Skin of body (tissue), 2 donors: ENCODE data around the gene C2CD2. TPM values are rescaled to one million over a fixed set of nuclear protein-coding genes. Genes with fewer than 3 reads are reported as not detected.

Source experiments
- DNase-seq: peaks from one replicate; lab custom pipeline; 2025; lab: John Stamatoyannopoulos, UW
- total RNA-seq: library from RNA; depleted of rRNA; stranded (reverse); fragments of >200 nt; gene quantifications from one replicate; pipeline ENCODE4 v1.2.3, GENCODE V29; 2014

C2CD2 gene
- total RNA-seq, 1 donor from 2014 or later = 17.1 TPM

DNA sequence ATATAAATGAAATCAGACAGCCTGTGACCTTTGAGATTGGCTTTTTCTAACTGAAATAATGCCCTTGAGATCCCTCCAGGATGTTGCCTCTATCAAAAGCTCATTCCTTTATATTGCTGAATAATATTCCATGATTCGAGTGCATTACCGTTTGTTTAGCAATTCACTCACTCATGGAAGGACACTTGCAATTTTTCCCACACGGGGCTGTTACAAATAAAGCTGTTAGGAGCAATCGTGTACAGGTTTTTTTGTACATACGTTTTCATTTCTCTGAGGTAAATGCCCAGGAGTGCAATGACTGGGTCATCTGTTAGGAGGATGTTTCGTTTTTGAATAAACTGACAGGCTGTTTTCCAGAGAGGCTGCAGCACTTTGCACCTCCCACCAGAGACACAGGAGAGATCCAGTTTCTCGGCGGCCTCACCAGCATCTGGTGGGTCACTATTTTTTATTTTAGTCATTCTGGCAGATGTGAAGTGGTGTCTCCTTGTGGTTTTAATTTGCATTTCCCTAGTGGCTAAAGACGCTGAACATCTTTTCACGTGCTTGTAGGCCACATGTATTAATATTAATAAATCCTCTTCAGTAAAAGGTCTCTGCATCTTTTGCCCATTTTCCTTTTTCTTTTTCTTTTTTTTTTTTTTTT, 85.6 kb downstream of the C2CD2 start:
- peak; percentile 17 for DNase-seq

DNA sequence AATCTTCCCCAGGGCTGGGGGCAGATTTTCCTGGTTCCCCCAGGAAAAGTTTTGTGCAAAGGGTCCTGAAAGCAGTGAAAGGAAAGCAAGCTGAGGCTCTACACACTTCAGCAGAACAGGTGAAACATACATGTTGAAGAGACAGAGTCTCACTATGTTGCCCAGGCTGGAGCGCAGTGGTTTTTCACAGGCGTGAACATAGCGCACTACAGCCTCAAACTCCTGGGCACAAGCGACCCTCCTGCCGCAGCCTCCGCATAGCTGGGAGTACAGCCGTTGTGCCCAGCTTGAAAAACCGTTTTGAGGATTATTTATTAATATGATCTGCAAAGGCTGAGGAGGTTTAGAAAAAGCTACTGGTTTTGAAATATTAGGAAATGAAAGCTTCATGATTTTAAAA, 86.5 kb downstream of the C2CD2 start:
- DNase-seq = no peak

DNA sequence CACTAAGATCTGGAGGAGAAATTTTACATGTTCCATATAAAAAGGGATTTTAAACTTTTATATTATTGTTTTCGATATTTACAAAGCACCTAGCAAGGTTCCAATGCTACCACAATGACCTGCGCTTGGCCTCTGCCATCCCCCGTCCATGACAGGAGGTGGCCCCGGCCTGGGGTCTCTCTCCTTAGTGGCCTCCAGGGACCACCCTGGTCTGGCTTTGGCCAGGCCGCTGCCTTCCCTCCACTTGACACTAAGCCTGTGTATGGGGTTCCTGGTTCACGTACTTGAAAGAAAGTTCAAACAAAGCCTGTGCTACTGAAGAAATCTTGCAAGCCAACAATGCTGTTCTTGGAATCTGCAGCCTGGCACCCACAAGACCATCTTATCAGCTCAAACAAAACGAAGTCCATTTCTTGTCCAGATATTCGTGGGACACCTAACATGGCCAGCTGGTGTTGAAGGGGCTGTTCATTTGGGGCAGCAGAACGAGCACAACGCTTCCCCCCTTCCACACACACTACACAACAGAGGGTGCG, 87.5 kb downstream of the C2CD2 start:
- DNase-seq = no peak

DNA sequence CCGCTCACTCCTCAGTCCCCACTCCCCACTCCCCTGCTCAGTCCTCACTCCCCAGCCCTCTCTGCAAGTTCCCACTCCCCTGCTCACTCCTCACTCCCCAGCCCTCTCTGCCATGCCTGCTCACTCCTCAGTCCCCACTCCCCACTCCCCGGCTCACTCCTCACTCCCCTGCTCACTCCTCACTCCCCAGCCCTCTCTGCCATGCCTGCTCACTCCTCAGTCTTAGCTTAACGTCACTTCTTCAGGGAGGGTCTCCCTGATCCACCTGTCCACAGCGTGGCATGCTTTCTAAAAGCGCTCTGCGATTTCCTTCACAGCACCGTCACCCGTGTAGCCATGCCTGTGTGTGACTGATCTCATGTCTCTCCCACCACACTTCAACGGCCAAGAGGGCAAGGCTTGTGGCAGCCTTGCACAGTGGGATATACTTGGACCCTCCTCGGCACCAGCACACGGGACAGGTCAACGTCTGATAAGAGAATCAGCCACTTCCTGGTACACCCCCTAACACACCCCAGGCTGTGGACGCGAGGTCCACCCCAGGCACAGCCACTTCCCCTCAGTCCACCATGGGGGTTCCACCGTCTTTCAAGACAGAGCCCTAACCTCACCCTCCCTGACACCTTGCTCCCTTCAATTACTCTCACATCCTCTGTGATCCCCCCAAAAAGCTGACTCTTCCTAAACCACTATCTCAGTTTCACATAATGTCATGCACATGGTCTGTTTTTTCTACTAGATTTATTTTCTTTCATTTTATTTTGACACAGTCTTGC, 88.6 kb downstream of the C2CD2 start:
- no peak for DNase-seq

DNA sequence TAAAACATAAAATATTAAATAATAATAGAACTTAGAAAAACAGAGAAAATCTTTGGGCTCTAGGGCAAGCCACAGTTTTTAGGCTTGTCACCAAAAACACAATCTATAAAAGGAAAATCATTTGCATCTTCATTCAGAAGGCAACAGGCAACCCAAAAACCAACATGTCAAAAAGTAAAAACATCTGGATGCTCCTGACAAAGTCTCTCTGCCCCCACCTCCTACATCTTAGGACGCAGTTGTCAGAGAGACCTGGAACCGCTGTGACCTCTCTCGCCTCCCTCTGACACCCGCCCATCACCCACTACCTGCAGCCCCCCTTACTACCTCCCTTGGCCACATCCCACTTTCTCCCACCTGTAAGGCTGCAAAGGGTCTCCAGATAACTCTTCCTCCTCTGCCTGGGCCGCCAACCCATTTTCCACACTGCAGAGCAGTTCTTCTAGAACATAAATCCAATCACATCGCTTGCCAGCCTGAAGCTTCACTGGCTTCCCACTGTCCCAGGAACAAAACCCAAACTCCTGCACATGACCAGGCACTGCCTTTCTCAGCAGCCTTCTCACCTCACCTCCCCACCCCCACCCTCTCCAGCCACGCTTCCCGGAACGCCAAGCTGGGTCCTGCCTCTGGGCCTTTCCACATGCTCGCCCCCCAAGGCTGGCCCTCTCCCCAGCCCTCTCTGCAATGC, 89.4 kb downstream of the C2CD2 start:
- no peak for DNase-seq

DNA sequence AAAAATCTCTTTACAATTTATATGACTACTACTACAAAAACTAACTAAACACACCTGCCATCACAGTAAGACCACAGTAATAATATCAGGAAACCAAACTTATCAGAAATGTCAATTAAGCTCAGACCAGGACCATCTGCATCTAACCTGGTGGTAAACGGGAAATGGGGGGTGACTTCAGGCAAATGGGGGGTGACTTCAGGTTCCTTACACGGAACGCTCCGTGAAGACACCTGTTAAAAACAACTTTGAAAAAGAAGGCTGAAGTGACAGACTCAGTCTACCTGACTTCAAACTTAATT, 90.4 kb downstream of the C2CD2 start:
- no peak for DNase-seq

DNA sequence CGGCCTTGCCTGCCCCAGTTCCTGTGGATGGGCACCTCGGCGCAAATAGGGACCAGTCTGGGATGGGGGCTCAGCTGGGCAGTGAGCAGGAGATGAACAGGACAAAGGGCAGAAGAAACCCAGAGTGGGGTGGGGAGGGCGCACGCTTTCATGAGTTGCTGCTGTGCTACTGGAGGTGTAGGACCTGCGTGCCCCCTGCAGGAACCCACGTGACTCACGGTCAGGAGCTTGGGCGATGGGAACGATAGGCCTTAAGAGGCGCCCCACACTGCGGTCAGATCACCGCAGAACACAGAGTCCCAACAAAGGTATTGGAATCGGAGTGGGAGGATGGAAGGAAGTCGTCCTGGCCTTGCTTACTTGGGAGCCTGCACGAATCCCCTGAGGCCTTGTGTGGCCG, 91.8 kb downstream of the C2CD2 start:
- DNase-seq = no peak

DNA sequence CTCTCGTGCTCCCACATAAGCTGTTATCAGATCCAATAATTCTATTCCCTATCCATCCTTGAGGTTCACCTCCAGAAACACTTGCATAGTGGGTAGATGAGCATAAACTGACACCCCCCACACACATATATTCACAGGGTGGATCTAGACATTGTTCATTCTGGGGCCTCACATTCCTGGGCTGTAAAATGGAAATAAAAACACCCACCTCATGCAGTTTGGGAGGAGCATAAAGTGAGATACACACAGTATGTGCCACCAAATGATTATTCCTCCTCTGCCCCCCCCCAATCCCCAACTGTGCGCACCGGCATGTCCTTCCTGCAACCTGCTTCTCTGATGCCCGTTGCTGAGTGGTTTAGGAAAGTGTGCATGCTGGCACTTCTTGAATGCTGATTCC, 92.6 kb downstream of the C2CD2 start:
- no peak for DNase-seq

DNA sequence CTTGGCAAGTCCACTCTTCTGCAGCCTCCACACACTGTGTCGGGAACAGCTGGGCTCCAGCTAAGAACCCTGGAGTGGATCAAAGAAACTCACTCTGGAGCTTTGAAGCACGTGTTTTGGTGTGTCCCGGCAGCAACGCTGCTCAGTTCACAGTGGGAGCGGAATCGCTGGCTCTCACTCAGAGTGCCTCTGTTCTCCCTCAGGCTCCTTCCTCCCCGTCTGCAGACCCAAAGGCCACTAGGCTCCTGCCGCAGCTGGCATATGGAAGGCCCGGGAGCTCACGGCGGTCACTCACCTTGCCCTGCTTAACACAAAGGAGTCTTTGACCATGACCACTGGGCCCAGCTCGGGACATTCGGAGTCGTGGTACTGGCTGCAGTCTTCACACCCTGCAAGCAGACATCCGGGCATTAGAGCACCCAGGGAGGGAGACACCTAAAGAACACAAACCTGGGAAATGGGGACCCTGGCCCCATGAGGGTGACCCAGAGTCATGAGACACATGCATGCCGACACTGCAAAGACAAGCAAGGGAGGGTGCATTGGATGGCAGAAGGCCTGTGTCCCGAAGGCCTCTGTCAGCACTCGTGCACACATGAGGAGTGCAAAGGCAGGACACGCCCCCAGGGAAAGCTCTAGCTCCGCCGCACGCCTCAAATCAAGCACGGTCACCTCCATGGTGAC, 94.4 kb downstream of the C2CD2 start:
- no peak for DNase-seq

DNA sequence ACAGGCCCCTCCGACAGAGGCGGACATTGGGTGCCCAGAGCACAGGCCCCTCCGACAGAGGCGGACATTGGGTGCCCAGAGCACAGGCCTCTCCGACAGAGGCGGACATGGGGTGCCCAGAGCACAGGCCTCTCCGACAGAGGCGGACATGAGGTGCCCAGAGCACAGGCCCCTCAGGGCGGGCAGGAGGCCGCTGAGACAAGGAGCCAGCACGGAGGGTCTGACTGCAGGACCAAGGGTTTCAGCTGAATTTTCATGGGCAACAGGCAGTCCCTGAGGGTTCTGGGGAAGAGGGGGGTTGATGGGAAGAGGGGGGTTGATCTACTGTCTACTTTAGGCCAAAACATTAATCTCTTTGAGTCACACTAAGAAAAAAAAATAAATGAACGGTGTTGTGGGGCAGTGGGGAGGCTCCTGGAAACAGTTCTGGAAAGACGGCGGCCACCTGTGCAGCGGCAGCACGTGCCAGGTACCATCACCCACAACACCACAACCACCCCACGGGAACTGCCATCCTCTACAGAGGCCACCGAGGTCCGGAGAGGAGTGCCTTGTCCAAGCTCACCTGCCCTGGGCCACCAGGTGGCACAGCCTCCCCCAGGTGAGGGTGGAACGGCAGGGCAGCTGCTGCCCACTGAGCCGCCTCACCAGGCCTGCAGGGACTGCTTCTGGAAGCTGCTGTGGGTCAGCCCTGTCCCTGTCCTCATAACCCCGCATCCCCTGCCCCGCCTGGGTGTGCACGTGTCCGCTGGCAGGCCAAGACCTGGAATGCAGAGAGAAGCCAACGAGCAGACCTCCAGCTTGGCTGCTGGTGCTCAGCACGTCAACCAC, 95.1 kb downstream of the C2CD2 start:
- DNase-seq = no peak

DNA sequence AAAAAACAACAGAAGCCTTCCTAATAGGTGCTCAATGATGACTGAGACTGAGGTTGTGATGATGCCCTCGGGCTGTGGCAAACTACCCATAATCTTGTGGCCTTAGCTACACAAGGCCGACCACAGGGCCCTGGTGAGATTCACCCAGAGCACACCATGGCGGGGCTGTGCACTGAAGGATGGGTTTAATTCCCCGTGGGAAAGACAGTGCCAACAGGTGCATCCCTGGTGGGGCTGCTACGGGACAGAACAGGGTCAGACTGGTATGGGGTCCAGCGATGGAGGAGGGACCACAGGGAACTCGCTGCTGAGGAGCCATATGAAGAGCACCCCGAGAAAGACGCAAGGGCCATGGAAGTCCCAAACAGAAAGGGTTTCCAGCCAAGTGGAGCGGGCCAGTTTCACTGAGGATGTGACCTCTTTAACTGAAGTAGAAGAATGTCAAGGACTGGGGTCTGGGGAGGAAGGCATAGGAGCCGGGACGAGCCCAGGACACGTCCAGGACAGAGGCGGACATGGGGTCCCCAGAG, 96.0 kb downstream of the C2CD2 start:
- DNase-seq = no peak

DNA sequence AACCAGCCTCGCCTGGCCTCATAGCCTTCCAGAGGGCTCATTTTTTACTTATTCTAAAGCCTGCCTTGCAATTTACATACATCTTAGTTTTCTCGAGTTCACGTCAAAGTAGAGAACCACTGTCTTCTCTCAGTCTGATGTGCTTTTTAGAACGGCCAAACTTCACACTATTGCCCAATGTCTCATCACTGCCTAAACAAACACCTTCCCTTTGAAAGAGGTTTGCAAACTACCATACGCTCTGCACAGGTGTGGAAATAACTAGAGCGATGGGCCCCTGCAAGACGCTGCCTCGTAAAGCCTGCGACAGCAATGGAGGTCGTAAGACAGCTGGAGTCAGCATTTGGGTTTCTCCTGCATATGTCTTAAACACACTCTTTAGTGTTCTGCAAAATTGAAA, 97.2 kb downstream of the C2CD2 start:
- no peak for DNase-seq

DNA sequence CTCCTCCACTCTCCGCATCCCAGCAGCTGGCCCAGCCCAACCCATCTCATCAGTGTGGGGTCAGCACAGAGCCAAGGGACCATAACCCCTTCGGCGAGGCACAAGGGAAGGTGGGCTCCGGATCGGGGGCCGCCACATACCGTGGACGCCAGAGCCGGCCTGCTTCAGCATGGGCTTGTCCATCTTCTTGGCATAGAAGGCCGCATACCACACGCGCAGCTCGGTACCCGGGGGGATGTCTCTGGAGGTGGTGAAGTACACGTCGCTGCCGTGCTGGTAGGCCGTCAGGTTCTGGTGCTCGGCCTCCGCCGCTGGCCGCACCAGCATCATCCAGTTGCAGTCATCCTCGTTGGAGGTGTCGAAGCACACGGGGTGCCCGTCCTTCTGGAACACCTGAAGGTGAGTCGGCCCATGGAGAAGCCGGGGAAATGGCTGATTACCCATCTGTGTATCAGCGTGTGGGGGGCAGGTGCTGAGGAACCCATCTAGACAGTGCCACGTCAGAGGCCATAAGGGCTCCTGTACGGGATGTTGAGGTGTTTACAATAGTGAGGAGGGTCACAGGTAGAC, 99.3 kb downstream of the C2CD2 start:
- no peak for DNase-seq

DNA sequence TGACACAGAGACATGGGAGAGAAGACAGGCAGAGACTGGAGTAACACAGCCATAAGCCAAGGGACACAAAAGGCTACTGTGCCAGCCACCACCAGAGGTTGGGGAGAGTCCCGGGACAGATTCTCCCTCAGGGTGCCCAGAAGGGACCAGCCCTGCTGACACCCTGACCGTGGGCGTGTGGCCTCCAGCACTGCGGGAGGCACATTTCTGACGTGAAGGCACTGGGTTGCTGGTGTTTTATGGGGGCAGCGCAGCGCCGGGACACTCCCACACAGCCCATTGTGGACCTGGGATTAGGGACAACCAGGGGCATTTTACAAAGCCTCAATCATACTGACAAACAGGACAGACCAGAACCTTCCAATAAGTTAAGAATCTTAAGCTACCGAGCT, 100.9 kb downstream of the C2CD2 start:
- DNase-seq = no peak

DNA sequence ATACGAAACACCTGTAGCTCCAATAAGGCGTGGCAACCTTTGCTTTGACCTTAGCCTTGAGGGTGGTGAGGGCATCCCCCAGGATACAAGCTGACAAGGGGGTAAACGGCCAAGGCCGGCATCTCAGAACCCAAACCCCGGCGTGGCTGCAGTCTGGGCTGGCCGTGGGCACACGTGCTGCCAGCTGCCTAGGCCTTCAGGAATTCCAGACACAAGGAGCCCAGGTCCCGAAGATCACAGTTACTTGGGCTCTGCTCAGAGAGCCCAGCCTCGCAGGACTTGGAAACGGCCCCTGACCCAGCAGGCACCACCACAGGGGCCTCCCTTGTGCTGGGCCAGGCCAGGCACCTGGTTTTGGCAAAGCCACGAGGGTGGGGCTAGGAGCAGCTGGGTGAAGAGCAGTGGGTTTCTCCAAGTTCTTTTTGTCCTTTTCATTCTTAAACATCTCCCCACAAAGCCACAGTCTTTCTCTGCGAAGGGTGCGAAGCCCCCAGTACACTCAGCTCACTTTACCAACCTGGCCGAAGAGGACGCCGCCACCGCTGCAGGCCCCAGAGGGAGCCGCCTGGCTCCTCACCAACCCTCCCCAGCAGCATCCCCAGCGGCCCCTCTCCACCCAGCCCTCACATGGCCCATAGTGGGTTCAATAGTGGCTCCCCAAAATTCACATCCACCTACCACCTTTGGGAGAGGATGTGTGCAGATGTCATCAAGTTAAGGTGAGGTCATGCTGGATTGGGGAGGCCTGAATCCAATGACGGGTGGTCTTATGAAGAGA, 101.5 kb downstream of the C2CD2 start:
- no peak for DNase-seq

DNA sequence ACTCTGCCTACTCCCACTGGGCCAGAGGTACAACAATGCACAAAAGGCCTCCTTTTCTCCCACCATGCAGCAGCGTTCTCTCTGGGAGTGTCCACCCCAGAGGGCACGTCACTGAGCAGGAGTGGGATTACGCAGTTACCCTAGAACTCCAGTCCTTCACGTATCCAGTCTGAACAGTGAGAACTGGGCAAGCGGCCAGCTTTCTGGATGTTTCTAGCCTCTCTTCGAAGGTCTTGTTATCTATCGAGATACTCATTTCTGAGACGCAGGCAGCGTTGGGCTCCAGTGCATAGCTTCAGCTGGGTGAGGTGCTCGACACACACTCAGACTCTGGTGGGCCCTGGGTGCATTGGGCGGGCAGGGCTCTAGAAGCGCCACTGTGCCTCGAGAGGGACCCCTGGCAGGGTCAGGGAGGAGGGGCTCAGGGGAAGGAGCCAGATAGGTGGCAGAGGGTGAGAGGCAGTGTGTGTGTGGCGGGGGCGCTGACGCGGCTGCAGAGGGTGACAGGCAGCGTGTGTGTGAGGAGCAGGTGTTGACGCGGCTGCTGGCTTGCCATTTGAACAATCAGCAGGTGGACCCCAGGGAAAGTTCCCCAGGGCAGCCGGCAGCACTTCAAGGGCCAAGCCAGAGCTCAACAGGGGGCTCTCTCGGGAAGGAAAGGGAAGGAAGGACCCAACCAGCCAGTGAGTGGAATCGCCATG, 102.6 kb downstream of the C2CD2 start:
- DNase-seq = no peak

DNA sequence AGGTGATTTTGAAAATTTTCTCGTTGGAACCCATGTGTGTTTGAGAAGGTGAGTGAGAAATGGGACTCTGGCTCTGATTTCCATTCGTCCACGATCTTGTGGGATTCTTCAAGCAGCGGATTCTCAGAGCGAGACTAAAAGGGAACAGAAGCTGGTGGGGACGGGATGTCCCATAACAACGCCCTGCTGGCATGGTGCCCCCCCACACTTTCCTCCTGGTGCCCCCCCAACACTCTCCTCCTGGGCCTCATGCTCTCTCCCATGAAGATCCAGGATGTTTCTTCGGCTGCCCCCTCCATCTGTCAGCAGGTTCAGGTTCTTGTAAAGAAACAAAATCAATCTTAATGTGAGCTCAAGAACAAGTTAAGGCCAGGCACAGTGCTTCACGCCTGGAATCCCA, 103.7 kb downstream of the C2CD2 start:
- DNase-seq = no peak

DNA sequence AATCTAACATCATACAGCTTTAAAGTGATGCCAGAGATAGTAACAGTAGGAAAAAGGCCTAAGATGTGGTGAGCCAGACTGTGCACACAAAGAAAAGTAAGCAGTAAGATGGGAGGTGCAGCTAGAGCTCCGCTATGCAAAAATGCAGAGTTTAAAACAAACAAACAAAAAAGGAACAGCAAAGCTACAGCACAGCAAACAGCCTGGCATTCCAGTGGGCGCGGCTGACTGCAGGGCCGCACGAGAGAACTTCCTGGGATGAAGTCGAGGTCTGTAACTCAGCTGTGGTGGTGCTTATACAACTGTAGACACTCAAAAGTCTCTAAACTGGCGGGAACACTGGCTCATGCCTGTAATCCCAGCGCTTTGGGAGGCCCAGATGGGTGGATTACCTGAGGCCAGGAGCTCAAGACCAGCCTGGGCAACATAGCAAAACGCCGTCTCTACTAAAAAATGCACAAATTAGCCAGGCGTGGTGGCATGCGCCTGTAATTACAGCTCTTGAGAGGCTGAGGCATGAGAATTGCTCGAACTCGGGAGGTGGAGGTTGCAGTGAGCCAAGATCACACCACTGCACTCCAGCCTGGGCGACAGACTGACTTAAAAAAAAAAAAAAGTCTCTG, 104.7 kb downstream of the C2CD2 start:
- no peak for DNase-seq

DNA sequence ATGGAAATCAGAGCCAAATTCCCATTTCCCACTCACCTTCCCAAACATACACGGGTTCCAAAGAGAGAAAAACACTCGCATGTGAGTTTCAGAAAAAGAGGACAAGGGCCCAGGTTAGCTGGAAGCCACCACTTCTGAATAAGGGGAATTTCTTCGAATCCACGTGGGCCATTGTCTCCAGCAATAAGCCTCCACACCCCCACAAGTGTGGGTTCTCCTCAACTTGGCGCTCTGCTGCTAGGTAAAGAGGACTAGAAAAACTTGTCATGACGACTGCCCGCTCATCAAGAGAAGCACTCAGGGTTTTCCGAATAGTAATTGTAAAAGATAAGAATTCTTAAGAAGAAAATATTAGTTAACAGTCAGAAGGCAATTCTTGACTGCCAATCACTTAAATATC, 105.3 kb downstream of the C2CD2 start:
- DNase-seq = no peak
